WTC11 (cell line): Measurements from ENCODE around the gene SLC6A14. TPM values are rescaled to one million over a fixed set of nuclear protein-coding genes. Genes with fewer than 3 reads are reported as not detected.

ENCODE experiments used
- ATAC-seq: fragments of 200-7000 bp; cut with Tn5 transposase; 2 replicates; pipeline ENCODE4 v1.10.0; 2021; ENCODE audit warnings: mild to moderate bottlenecking, moderate library complexity
- CTCF ChIA-PET: fragments of 300-600 bp; sonication (Branson Sonifier 250); formaldehyde crosslinking; loops from one replicate; lab custom pipeline; 2021; ENCODE audit warnings: antibody characterized with exemption; lab: Charles Lee
- POLR2A ChIA-PET: fragments of 350-600 bp; sonication (Branson Sonifier 250); formaldehyde crosslinking; loops from one replicate; lab custom pipeline; 2021; ENCODE audit warnings: antibody characterized with exemption; lab: Charles Lee
- DNase-seq: peaks from one replicate; pipeline ENCODE4 v3.0.0; 2021; ENCODE audit warnings: low spot score
- H3K27ac Mint-ChIP-seq: 2 replicates; pipeline ENCODE4 v1.8.0; 2021; ENCODE audit warnings: mixed read lengths
- H3K27me3 Mint-ChIP-seq: 2 replicates; pipeline ENCODE4 v1.8.0; 2021; ENCODE audit warnings: low read depth, mild to moderate bottlenecking, moderate library complexity, mixed read lengths
- H3K36me3 Mint-ChIP-seq: 2 replicates; pipeline ENCODE4 v1.8.0; 2021; ENCODE audit warnings: mixed read lengths
- H3K4me1 Mint-ChIP-seq: 2 replicates; pipeline ENCODE4 v1.8.0; 2022; ENCODE audit warnings: mixed read lengths
- H3K4me3 Mint-ChIP-seq: 2 replicates; pipeline ENCODE4 v1.8.0; 2021; ENCODE audit warnings: mild to moderate bottlenecking, moderate library complexity, mixed read lengths
- H3K9me3 Mint-ChIP-seq: 2 replicates; pipeline ENCODE4 v1.8.0; 2021; ENCODE audit warnings: mixed read lengths
- EMX1 ChIP-seq: fragments of 250-450 bp; sonication (Bioruptor Pico); IDR thresholded peaks from 2 replicates; pipeline ENCODE4 v1.8.0; 2021; ENCODE audit warnings: mild to moderate bottlenecking
- FOXK1 ChIP-seq: sonication (generic); formaldehyde crosslinking; IDR thresholded peaks from 2 replicates; pipeline ENCODE4 v1.8.0; 2022; ENCODE audit warnings: mild to moderate bottlenecking, moderate library complexity, missing genetic modification reagents
- IRF2 ChIP-seq: sonication (generic); formaldehyde crosslinking; IDR thresholded peaks from 2 replicates; pipeline ENCODE4 v1.8.0; 2022; ENCODE audit warnings: low read depth, missing genetic modification reagents, borderline replicate concordance
- NR1H2 ChIP-seq: sonication (generic); formaldehyde crosslinking; IDR thresholded peaks from 2 replicates; pipeline ENCODE4 v1.9.0; 2021; ENCODE audit warnings: mild to moderate bottlenecking, moderate library complexity, missing genetic modification reagents
- NR3C1 ChIP-seq: sonication (generic); formaldehyde crosslinking; conservative IDR thresholded peaks from 2 replicates; pipeline ENCODE4 v1.8.1; 2023; ENCODE audit warnings: low read depth, mild to moderate bottlenecking, missing genetic modification reagents
- ZNF138 ChIP-seq: sonication (generic); formaldehyde crosslinking; conservative IDR thresholded peaks from 2 replicates; pipeline ENCODE4 v1.8.1; 2022; ENCODE audit warnings: mild to moderate bottlenecking, moderate library complexity, missing genetic modification reagents
- ZNF263 ChIP-seq: sonication (generic); formaldehyde crosslinking; IDR thresholded peaks from 2 replicates; pipeline ENCODE4 v1.8.1; 2022; ENCODE audit warnings: low read depth, mild to moderate bottlenecking, moderate library complexity, missing genetic modification reagents
- ZNF671 ChIP-seq: fragments of 250-450 bp; sonication (Bioruptor Pico); IDR thresholded peaks from 2 replicates; pipeline ENCODE4 v1.8.0; 2021; ENCODE audit warnings: mild to moderate bottlenecking
- total RNA-seq: library from RNA; stranded (reverse); gene quantifications from 3 replicates; pipeline ENCODE4 v1.2.3, GENCODE V29; 2021
- TF ChIP-seq, protein P1 (sequence below): fragments of 250-450 bp; sonication (Bioruptor Pico); IDR thresholded peaks from 2 replicates; pipeline ENCODE4 v1.9.0; 2021; ENCODE audit warnings: mild to moderate bottlenecking
- TF ChIP-seq, protein P2 (sequence below): sonication (generic); formaldehyde crosslinking; IDR thresholded peaks from 2 replicates; pipeline ENCODE4 v1.8.1; 2023; ENCODE audit warnings: mild to moderate bottlenecking, missing genetic modification reagents
- TF ChIP-seq, protein P3 (sequence below): sonication (generic); formaldehyde crosslinking; IDR thresholded peaks from 2 replicates; pipeline ENCODE4 v1.8.1; 2022; ENCODE audit warnings: mild to moderate bottlenecking, missing genetic modification reagents, moderate library complexity, borderline replicate concordance
- TF ChIP-seq, protein P4 (sequence below): sonication (generic); formaldehyde crosslinking; IDR thresholded peaks from 2 replicates; pipeline ENCODE4 v1.8.1; 2022; ENCODE audit warnings: low read depth, missing genetic modification reagents, borderline replicate concordance
- TF ChIP-seq, protein P5 (sequence below): sonication (generic); formaldehyde crosslinking; IDR thresholded peaks from 2 replicates; pipeline ENCODE4 v1.8.1; 2023; ENCODE audit warnings: mild to moderate bottlenecking, missing genetic modification reagents, moderate library complexity
- TF ChIP-seq, protein P6 (sequence below): sonication (generic); formaldehyde crosslinking; conservative IDR thresholded peaks from 2 replicates; pipeline ENCODE4 v1.8.1; 2022; ENCODE audit warnings: mild to moderate bottlenecking, missing genetic modification reagents
- TF ChIP-seq, protein P7 (sequence below): sonication (generic); formaldehyde crosslinking; IDR thresholded peaks from 2 replicates; pipeline ENCODE4 v1.8.1; 2023; ENCODE audit warnings: mild to moderate bottlenecking, moderate library complexity, missing genetic modification reagents

Gene SLC6A14
- total RNA-seq, 1 experiment from 2014 or later, result 0.07 TPM

DNA sequence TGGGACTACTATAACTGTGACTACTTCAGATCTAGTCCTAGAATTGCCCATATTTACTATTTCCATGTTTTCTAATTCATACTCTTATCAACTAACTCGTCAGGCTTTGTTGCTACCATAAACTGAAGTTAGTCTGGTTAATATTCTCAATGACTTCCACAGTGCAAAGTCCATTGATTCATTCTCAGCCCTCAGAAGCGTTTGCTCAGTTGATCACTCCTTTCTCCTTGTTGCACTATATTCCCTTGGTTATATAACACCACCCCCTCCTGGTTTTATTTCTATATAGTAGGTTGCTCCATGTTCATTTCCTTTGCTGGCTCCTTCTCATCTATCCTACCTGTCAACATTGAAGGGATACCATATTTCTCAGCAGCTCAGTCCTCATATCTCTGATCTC is 27.2 kb upstream of the SLC6A14 start (continued):
- TF ChIP-seq, protein P1, sequence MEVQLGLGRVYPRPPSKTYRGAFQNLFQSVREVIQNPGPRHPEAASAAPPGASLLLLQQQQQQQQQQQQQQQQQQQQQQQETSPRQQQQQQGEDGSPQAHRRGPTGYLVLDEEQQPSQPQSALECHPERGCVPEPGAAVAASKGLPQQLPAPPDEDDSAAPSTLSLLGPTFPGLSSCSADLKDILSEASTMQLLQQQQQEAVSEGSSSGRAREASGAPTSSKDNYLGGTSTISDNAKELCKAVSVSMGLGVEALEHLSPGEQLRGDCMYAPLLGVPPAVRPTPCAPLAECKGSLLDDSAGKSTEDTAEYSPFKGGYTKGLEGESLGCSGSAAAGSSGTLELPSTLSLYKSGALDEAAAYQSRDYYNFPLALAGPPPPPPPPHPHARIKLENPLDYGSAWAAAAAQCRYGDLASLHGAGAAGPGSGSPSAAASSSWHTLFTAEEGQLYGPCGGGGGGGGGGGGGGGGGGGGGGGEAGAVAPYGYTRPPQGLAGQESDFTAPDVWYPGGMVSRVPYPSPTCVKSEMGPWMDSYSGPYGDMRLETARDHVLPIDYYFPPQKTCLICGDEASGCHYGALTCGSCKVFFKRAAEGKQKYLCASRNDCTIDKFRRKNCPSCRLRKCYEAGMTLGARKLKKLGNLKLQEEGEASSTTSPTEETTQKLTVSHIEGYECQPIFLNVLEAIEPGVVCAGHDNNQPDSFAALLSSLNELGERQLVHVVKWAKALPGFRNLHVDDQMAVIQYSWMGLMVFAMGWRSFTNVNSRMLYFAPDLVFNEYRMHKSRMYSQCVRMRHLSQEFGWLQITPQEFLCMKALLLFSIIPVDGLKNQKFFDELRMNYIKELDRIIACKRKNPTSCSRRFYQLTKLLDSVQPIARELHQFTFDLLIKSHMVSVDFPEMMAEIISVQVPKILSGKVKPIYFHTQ (CRISPR knock-in tag), result no peak
- TF ChIP-seq, protein P2, sequence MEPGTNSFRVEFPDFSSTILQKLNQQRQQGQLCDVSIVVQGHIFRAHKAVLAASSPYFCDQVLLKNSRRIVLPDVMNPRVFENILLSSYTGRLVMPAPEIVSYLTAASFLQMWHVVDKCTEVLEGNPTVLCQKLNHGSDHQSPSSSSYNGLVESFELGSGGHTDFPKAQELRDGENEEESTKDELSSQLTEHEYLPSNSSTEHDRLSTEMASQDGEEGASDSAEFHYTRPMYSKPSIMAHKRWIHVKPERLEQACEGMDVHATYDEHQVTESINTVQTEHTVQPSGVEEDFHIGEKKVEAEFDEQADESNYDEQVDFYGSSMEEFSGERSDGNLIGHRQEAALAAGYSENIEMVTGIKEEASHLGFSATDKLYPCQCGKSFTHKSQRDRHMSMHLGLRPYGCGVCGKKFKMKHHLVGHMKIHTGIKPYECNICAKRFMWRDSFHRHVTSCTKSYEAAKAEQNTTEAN (CRISPR knock-in tag), result no peak
- no peak for TF ChIP-seq ZNF138 (CRISPR knock-in tag)
- TF ChIP-seq NR3C1, result no peak
- TF ChIP-seq, all 79 proteins: peak for 0

DNA sequence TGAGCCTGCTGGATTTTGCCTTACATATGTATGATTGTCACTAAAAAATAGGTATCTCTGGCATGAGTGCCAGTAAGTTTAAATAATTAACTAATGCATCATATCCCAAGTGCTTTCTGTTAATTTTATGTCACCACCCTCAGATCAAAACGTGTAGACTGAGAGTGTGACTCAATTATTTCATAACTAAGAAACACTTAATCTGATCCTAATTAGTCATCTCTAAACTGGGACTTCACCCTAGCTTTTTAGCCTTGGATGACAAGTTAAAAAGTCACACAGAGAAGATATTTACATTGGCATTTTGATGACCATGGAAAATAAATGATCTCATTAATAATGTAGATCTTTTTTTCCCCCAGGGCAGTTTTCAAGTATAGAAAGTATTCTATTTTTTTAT is 23.1 kb upstream of the SLC6A14 start:
- CTCF ChIA-PET, result no interaction called here
- POLR2A ChIA-PET, result no interaction called here
- Mint-ChIP-seq H3K27me3 (no peaks in the 10 kb centered on the region), H3K36me3 (peaks cover 14% of the 10 kb centered on the region), H3K4me3 (no peak overlapping the region), H3K4me1 (no peaks in the 10 kb centered on the region), H3K9me3 (peaks cover 25% of the 10 kb centered on the region), H3K27ac (no peak overlapping the region)
- no peak for ATAC-seq
- no peak for TF ChIP-seq NR1H2 (CRISPR knock-in tag)
- no peak for DNase-seq

DNA sequence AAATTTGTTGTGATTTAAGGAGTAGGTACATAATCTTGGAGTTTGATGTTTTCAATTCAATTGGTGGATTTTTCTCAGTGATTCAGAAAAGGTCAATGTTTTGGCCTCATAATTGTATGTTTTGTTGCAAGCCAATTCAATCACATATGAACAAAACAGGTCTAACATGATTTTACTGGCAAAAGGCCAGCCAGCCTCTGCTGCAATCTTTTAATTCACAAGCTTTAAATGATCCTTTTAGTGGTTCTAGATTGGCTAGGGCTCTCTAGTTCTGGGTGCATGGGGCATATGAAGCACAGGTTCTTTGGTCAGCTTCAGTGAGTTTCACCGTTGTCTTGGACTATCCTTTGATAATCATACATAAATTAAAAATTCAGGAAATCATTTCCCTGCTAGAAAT is 19.2 kb upstream of the SLC6A14 start:
- DNase-seq (no peak), ATAC-seq (no peak)
- H3K27me3 Mint-ChIP-seq, result no peaks in the 10 kb centered on the region
- no peak overlapping the region for H3K4me3 Mint-ChIP-seq
- H3K4me1 Mint-ChIP-seq, result no peaks in the 10 kb centered on the region
- TF ChIP-seq, protein P3, sequence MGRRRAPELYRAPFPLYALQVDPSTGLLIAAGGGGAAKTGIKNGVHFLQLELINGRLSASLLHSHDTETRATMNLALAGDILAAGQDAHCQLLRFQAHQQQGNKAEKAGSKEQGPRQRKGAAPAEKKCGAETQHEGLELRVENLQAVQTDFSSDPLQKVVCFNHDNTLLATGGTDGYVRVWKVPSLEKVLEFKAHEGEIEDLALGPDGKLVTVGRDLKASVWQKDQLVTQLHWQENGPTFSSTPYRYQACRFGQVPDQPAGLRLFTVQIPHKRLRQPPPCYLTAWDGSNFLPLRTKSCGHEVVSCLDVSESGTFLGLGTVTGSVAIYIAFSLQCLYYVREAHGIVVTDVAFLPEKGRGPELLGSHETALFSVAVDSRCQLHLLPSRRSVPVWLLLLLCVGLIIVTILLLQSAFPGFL (CRISPR knock-in tag), result no peak
- TF ChIP-seq EMX1 (CRISPR knock-in tag) (no peak), IRF2 (no peak), ZNF263 (CRISPR knock-in tag) (no peak), ZNF671 (CRISPR knock-in tag) (no peak), FOXK1 (CRISPR knock-in tag) (no peak)
- TF ChIP-seq, protein P4, sequence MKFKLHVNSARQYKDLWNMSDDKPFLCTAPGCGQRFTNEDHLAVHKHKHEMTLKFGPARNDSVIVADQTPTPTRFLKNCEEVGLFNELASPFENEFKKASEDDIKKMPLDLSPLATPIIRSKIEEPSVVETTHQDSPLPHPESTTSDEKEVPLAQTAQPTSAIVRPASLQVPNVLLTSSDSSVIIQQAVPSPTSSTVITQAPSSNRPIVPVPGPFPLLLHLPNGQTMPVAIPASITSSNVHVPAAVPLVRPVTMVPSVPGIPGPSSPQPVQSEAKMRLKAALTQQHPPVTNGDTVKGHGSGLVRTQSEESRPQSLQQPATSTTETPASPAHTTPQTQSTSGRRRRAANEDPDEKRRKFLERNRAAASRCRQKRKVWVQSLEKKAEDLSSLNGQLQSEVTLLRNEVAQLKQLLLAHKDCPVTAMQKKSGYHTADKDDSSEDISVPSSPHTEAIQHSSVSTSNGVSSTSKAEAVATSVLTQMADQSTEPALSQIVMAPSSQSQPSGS (CRISPR knock-in tag), result no peak
- TF ChIP-seq, protein P5, sequence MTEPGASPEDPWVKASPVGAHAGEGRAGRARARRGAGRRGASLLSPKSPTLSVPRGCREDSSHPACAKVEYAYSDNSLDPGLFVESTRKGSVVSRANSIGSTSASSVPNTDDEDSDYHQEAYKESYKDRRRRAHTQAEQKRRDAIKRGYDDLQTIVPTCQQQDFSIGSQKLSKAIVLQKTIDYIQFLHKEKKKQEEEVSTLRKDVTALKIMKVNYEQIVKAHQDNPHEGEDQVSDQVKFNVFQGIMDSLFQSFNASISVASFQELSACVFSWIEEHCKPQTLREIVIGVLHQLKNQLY (CRISPR knock-in tag), result no peak
- TF ChIP-seq, protein P6, sequence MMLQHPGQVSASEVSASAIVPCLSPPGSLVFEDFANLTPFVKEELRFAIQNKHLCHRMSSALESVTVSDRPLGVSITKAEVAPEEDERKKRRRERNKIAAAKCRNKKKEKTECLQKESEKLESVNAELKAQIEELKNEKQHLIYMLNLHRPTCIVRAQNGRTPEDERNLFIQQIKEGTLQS, result no peak
- TF ChIP-seq, protein P7, sequence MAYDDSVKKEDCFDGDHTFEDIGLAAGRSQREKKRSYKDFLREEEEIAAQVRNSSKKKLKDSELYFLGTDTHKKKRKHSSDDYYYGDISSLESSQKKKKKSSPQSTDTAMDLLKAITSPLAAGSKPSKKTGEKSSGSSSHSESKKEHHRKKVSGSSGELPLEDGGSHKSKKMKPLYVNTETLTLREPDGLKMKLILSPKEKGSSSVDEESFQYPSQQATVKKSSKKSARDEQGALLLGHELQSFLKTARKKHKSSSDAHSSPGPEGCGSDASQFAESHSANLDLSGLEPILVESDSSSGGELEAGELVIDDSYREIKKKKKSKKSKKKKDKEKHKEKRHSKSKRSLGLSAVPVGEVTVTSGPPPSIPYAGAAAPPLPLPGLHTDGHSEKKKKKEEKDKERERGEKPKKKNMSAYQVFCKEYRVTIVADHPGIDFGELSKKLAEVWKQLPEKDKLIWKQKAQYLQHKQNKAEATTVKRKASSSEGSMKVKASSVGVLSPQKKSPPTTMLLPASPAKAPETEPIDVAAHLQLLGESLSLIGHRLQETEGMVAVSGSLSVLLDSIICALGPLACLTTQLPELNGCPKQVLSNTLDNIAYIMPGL (CRISPR knock-in tag), result no peak
- H3K36me3 Mint-ChIP-seq, result no peaks in the 10 kb centered on the region
- H3K27ac Mint-ChIP-seq, result no peak overlapping the region
- ChIA-PET CTCF (no interaction called here), POLR2A (no interaction called here)
- H3K9me3 Mint-ChIP-seq, result no peaks in the 10 kb centered on the region
